ENCODE results near the gene LZIC. TPM values are rescaled to one million over a fixed set of nuclear protein-coding genes. Genes with fewer than 3 reads are reported as not detected.

The LZIC gene
- total and polyA plus RNA-seq, 9 of the 15 experiments (the other 6 are each of a cell fraction or from before 2014, with no cell fraction given): 32.9 to 109 (median 61.7) TPM

- TF ChIP-seq TFE3 (CRISPR knock-in tag; IDR thresholded peaks at IDR 0.05) (no peak), SIN3A (IDR thresholded peaks at IDR 0.05; ENCODE audit: borderline replicate concordance in 2 of 2, control insufficient read depth in 1 of 2, low read depth in 2 of 2, low read length in 2 of 2) (peak; percentile 50 to 61; a peak in 2 of 4 replicates), ZBTB7A (IDR thresholded peaks at IDR 0.05; ENCODE audit: borderline replicate concordance, control insufficient read depth, low read depth, low read length) (peak; percentile 13; the same call in 1 of the 2 replicates), MEIS2 (IDR thresholded peaks at IDR 0.05; ENCODE audit: partially characterized antibody) (peak; percentile 44), SMC3 (conservative IDR thresholded peaks at IDR 0.05; ENCODE audit: insufficient read depth, low read depth, low read length) (no peak), ZC3H4 (CRISPR knock-in tag; IDR thresholded peaks at IDR 0.05; ENCODE audit: borderline replicate concordance) (no peak), TRIM28 (IDR thresholded peaks at IDR 0.05) (0 out of 2 replicates have a peak, but pooled peaks have one; percentile 43), GABPA (tag; conservative IDR thresholded peaks at IDR 0.05; ENCODE audit: low read depth) (peak; percentile 49), ZNF444 (CRISPR knock-in tag; IDR thresholded peaks at IDR 0.05) (no peak), TOE1 (IDR thresholded peaks at IDR 0.05; ENCODE audit: borderline replicate concordance) (peak; percentile 76; the same call in 1 of the 2 replicates), TOE1 (CRISPR knock-in tag; IDR thresholded peaks at IDR 0.05; ENCODE audit: borderline replicate concordance, low read depth) (no peak), FOXA1 (IDR thresholded peaks at IDR 0.05; ENCODE audit: borderline replicate concordance) (no peak), CREB1 (IDR thresholded peaks at IDR 0.05) (peak; percentile 40; the same call in 1 of the 2 replicates), CREB1 (CRISPR knock-in tag; IDR thresholded peaks at IDR 0.05) (no peak; the same call in 1 of the 2 replicates), ZNF707 (CRISPR knock-in tag; conservative IDR thresholded peaks at IDR 0.05) (no peak), FOXK2 (conservative IDR thresholded peaks at IDR 0.05 in 1 of 2, IDR thresholded peaks at IDR 0.05 in 1 of 2; ENCODE audit: low read depth in 2 of 2) (peak; percentile 46 to 89; a peak in 3 of 4 replicates), AFF1 (IDR thresholded peaks at IDR 0.05; ENCODE audit: low read depth in 1 of 2, partially characterized antibody in 2 of 2) (peak in 1 of 2 experiments; percentile 48), TRIM24 (IDR thresholded peaks at IDR 0.05) (0 out of 4 replicates have a peak, but pooled peaks of 1 of the 2 experiments have one; percentile 9), ZNF197 (CRISPR knock-in tag; IDR thresholded peaks at IDR 0.05; ENCODE audit: low read depth) (no peak), KDM4B (IDR thresholded peaks at IDR 0.05; ENCODE audit: borderline replicate concordance in 2 of 2, low read depth in 1 of 2) (no peak; a peak in 1 of 4 replicates), HMG20A (CRISPR knock-in tag; conservative IDR thresholded peaks at IDR 0.05) (no peak)
These were observed 32.6 kb downstream of the LZIC start (continued) for GRCh38 chr1:9910423-9911178.

Measured in K562 (cell line).